Common myeloid progenitor, CD34-positive (primary cell): Measurements from ENCODE around the gene FAM221A.
A peak's percentile ranks its signal among the peaks of the same experiment; 100 is the strongest.
"Not testable (repeated sequence)": the region's sequence is repeated elsewhere in the genome, so short reads cannot be mapped to it uniquely, and the experiment has no call there.

Experiments used
- CTCF ChIA-PET: fragments of 350-600 bp; sonication (Branson Sonifier 250); formaldehyde crosslinking; loops from one replicate; lab custom pipeline; 2021; ENCODE audit warnings: antibody characterized with exemption; lab: Charles Lee
- POLR2A ChIA-PET: fragments of 350-600 bp; sonication (Branson Sonifier 250); formaldehyde crosslinking; loops from one replicate; lab custom pipeline; 2021; ENCODE audit warnings: antibody characterized with exemption; lab: Charles Lee
- DNase-seq, 3 donors: peaks; one replicate each; pipeline versions ENCODE4 v3.0.0 to v3.0.0-alpha.2; 2013
- H3K27ac ChIP-seq, 2 experiments: 1 replicate in 1 of 2; 2 replicates in 1 of 2; pipeline ENCODE4 v1.7.0; 2013; ENCODE audit warnings: inconsistent platforms in 2 of 2, low read length in 2 of 2, mild to moderate bottlenecking in 2 of 2, low read depth in 1 of 2, moderate library complexity in 1 of 2; ENCODE audit not compliant: severe bottlenecking in 2 of 2, insufficient read depth in 1 of 2, poor library complexity in 1 of 2
- H3K27me3 ChIP-seq, 5 experiments: replicated peaks in 2 of 5; 1 replicate in 3 of 5; 2 replicates in 2 of 5; pipeline versions ENCODE4 v1.6.1 to v1.7.0; 2013; ENCODE audit warnings: low read length in 4 of 5, mild to moderate bottlenecking in 2 of 5, moderate library complexity in 2 of 5, inconsistent platforms in 1 of 5; ENCODE audit not compliant: insufficient read depth in 5 of 5, control insufficient read depth in 4 of 5
- H3K36me3 ChIP-seq, 4 experiments: 1 replicate in 2 of 4; 2 replicates in 2 of 4; pipeline versions ENCODE4 v1.6.1 to v1.7.0; 2013; ENCODE audit warnings: low read length in 3 of 4, control low read depth in 1 of 4, mild to moderate bottlenecking in 1 of 4; ENCODE audit not compliant: control insufficient read depth in 4 of 4, insufficient read depth in 4 of 4
- H3K4me1 ChIP-seq, 4 experiments: 1 replicate in 3 of 4; 2 replicates in 1 of 4; pipeline versions ENCODE4 v1.6.1 to v1.7.1; 2013; ENCODE audit warnings: low read length in 3 of 4, mild to moderate bottlenecking in 3 of 4, control low read depth in 1 of 4, inconsistent platforms in 1 of 4, moderate library complexity in 1 of 4; ENCODE audit not compliant: control insufficient read depth in 4 of 4, insufficient read depth in 4 of 4; ENCODE audit errors: control extremely low read depth in 1 of 4
- H3K4me3 ChIP-seq, 7 experiments: 1 replicate in 4 of 7; 2 replicates in 3 of 7; pipeline versions ENCODE4 v1.5.1 to v1.7.0; 2013; ENCODE audit warnings: mild to moderate bottlenecking in 7 of 7, low read length in 6 of 7, moderate library complexity in 6 of 7, inconsistent platforms in 2 of 7, low read depth in 2 of 7, control low read depth in 1 of 7; ENCODE audit not compliant: insufficient read depth in 4 of 7, control insufficient read depth in 1 of 7; ENCODE audit errors: extremely low read depth in 1 of 7
- H3K9me3 ChIP-seq, 5 experiments: 1 replicate in 4 of 5; 2 replicates in 1 of 5; pipeline versions ENCODE4 v1.6.1 to v1.7.1; 2013; ENCODE audit warnings: low read length in 4 of 5, mild to moderate bottlenecking in 2 of 5, inconsistent platforms in 1 of 5, low read depth in 1 of 5, moderate library complexity in 1 of 5; ENCODE audit not compliant: control insufficient read depth in 4 of 5, insufficient read depth in 2 of 5; ENCODE audit errors: control extremely low read depth in 1 of 5
- WGBS: methylation state at CpG from one replicate; pipeline ENCODE4 v1.1.5; 2013; ENCODE audit not compliant: insufficient coverage; 5-methylcytosine and 5-hydroxymethylcytosine counted together

The FAM221A gene

GRCh38 chr7:23684041-23684440, 4.0 kb downstream of the FAM221A start:
- CTCF ChIA-PET: interaction anchor here (0.7 to 10.2 kb wide), 3 partner anchors 11 to 91 kb away, joined by 3 to 69 read pairs (median 14); no protein-coding TSS in a partner anchor
- POLR2A ChIA-PET: interaction anchor here (0.8 kb wide), 1 partner anchor 14 kb away, joined by 5 read pairs; no protein-coding TSS in a partner anchor

GRCh38 chr7:23685731-23686130, 5.7 kb downstream of the FAM221A start:
- Histone ChIP-seq H3K36me3 (peaks cover 0 to 15% (median 8%) of the 10 kb centered on the region in 4 experiments), H3K27ac (no peak overlapping the region), H3K4me1 (peaks cover 0 to 6% (median 3%) of the 10 kb centered on the region in 4 experiments), H3K9me3 (no peaks in the 10 kb centered on the region), H3K27me3 (no peaks in the 10 kb centered on the region), H3K4me3 (no peak overlapping the region)
- ChIA-PET CTCF (interaction anchor here (1.5 to 10.2 kb wide), 3 partner anchors 9 to 27 kb away, joined by 3 to 69 read pairs (median 14); no protein-coding TSS in a partner anchor), POLR2A (no interaction called here)
- DNase-seq: peak in 2 of 3 donors; percentile 26 to 33
- 92% methylated on average over 3 of the region's 3 CpGs for WGBS

More at GRCh38 chr7:23684041-23684440, 4.0 kb downstream of the FAM221A start:
- not testable (repeated sequence) for H3K27ac ChIP-seq, DNase-seq, H3K9me3 ChIP-seq, H3K27me3 ChIP-seq, H3K4me3 ChIP-seq
- H3K4me1 ChIP-seq: peaks cover 0 to 15% (median 6%) of the 10 kb centered on the region in 4 experiments
- WGBS: 98% methylated on average over 6 of the region's 6 CpGs
- peaks cover 0 to 11% (median 5%) of the 10 kb centered on the region in 4 experiments for H3K36me3 ChIP-seq

DNA sequence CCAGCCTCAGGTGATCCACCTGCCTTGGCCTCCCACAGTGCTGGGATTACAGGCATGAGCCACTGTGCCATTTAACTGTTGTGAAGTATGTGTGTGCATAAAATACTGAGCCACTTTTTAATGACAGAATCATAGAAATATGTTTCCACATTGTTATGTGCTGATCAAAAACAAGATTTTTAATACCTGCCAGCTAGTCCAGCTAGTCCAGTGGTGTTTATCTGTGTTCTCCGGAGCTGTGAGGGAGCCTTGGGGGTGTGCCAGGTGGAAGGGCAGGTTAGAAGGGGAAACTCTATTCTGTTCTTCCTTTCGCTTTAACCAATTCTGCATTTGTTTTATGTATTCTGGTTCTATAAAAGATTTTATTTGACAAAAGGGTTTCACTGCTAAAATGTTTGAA, 7.0 kb downstream of the FAM221A start:
- H3K4me3 ChIP-seq: no peak overlapping the region
- WGBS: 100% methylated on average over 1 of the region's 2 CpGs
- H3K36me3 ChIP-seq: peaks cover 0 to 22% (median 12%) of the 10 kb centered on the region in 4 experiments
- H3K27ac ChIP-seq: no peak overlapping the region
- ChIA-PET CTCF (interaction anchor here (0.8 to 3.8 kb wide), 5 partner anchors 8 to 25 kb away, joined by 3 to 14 read pairs (median 5); partner anchors contain the start of gene STK31), POLR2A (no interaction called here)
- no peaks in the 10 kb centered on the region for H3K9me3 ChIP-seq
- no peaks in the 10 kb centered on the region for H3K27me3 ChIP-seq
- H3K4me1 ChIP-seq: no peaks in the 10 kb centered on the region
- no peak for DNase-seq

DNA sequence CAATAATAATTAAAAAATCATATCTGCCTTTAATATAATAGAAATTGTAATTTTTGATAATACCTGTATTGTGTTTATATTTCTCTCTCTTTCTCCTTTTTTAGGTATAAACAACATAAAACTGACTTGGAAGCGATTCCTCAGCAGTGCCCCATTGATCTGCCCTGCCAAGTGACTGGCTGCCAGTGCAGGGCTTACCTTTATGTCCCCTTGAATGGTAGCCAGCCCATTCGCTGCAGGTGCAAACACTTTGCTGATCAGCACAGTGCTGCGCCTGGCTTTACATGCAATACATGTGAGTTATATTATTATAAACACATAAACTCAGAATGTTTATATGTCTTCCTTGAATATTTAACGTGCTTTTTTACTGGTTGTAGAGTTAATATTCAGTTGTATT, 9.2 kb downstream of the FAM221A start:
- Histone ChIP-seq H3K27ac (no peak overlapping the region), H3K9me3 (no peaks in the 10 kb centered on the region), H3K36me3 (peaks cover 0 to 37% (median 16%) of the 10 kb centered on the region in 4 experiments), H3K27me3 (no peaks in the 10 kb centered on the region), H3K4me1 (no peaks in the 10 kb centered on the region), H3K4me3 (no peak overlapping the region)
- WGBS: 100% methylated on average over 1 of the region's 4 CpGs
- POLR2A ChIA-PET: no interaction called here
- CTCF ChIA-PET: interaction anchor here (0.9 kb wide), 1 partner anchor 22 kb away, joined by 4 read pairs; no protein-coding TSS in a partner anchor
- no peak for DNase-seq

GRCh38 chr7:23691320-23691719, 11.3 kb downstream of the FAM221A start:
- CTCF ChIA-PET: interaction anchor here (1.4 to 1.5 kb wide), 2 partner anchors 11 to 19 kb away, joined by 3 read pairs; partner anchors contain the start of gene FAM221A
- POLR2A ChIA-PET: interaction anchor here (0.6 kb wide), 1 partner anchor 8 kb away, joined by 5 read pairs; no protein-coding TSS in a partner anchor
- no peak for DNase-seq
- Histone ChIP-seq H3K27me3 (no peaks in the 10 kb centered on the region), H3K27ac (no peak overlapping the region), H3K4me3 (no peak overlapping the region), H3K9me3 (no peaks in the 10 kb centered on the region), H3K4me1 (peaks cover 0 to 3% (median 0%) of the 10 kb centered on the region in 4 experiments), H3K36me3 (peaks cover 4 to 37% (median 15%) of the 10 kb centered on the region in 4 experiments)
- 100% methylated on average over 3 of the region's 4 CpGs for WGBS

DNA sequence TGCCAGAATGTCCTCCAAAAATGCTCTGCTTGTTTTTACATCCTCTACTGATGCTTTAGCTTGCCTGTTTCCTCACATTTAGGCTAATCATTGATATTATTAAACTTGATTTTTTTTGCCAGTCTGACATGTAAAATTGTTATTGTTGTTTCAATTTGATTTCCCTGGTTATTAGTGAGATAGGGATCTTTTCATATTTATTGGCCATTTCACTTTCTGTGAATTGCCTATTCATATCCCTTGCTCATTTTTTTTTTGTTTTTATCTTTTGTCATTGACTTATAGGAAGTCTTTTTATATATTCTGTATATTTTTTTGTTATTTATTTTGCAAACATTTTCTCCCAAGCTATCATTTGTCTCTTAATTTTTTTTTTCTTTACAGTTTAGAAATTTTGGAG, 13.2 kb downstream of the FAM221A start:
- DNase-seq: no peak
- Histone ChIP-seq H3K4me1 (peaks cover 0 to 17% (median 7%) of the 10 kb centered on the region in 4 experiments), H3K9me3 (no peaks in the 10 kb centered on the region), H3K36me3 (peaks cover 4 to 35% (median 15%) of the 10 kb centered on the region in 4 experiments), H3K4me3 (no peak overlapping the region), H3K27me3 (no peaks in the 10 kb centered on the region), H3K27ac (no peak overlapping the region)
- ChIA-PET POLR2A (no interaction called here), CTCF (interaction anchor here (5.2 to 8.4 kb wide), 2 partner anchors 13 to 16 kb away, joined by 64 to 69 read pairs; partner anchors contain the start of genes FAM221A and STK31)

DNA sequence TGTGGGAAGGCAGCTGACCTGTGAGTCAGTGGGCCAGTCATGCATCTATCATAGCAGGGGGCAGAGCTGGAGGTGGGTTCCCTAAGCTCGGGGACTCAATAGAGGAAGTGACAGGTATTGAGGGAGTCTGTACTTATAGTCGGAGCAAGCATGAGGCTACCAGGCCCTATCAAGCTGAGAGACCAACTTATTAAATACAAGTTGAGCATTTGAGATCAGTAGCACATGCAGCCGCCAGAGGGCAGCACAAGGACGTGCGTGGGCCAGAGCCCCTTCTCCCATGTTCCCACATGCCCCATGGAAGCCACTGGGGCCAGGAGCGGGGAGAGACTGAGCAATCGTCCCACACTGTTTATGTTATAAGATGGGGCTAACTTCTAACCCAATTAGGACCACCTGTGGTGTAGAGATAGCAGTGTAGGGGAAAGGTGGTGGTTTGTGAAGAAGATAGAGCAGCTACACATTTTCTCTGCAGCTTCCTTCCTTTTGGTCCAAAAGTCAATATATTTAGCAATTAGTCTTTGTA, 17.0 kb downstream of the FAM221A start:
- no peaks in the 10 kb centered on the region for H3K27me3 ChIP-seq
- DNase-seq: peak; percentile 73 to 90 (median 85)
- CTCF ChIA-PET: interaction anchor here (0.9 to 8.4 kb wide), 12 partner anchors 9 to 168 kb away, joined by 3 to 69 read pairs (median 6); partner anchors contain the start of genes FAM221A and STK31
- H3K36me3 ChIP-seq: peaks cover 6 to 17% (median 11%) of the 10 kb centered on the region in 4 experiments
- POLR2A ChIA-PET: no interaction called here
- peaks cover 0 to 25% (median 10%) of the 10 kb centered on the region in 4 experiments for H3K4me1 ChIP-seq
- H3K4me3 ChIP-seq: peak overlapping the region in 1 of 7 experiments; percentile 17
- H3K9me3 ChIP-seq: no peaks in the 10 kb centered on the region
- peak overlapping the region in 1 of 2 experiments; percentile 50 for H3K27ac ChIP-seq
- WGBS: 17% methylated on average over 4 of the region's 7 CpGs
